ENCODE measurements around the gene CASK.

CASK gene

GRCh38 chrX:41499195-41499594 is 424.2 kb downstream of the CASK start:
- DNase-seq = no peak

- DNase-seq = no peak
These were observed 431.9 kb downstream of the CASK start for GRCh38 chrX:41491267-41492004.

DNA sequence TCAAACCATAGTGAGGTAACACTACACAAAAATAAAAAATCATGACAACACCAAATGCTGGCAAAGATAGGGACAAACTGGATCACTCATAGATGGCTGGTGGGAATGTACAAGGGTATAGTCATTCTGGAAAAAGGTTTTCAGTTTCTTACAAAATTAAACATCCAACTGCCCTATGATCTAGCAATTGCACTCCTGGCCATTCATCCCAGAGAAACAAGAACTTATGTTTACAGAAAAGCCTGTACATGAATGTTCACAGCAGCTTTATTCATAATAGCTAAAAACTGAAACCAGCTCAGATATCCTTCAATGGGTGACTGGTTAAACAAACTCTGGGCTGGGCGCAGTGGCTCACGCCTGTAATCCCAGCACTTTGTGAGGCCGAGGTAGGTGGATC is 432.9 kb downstream of the CASK start:
- DNase-seq = no peak

- DNase-seq = no peak
These were observed 441.1 kb downstream of the CASK start for GRCh38 chrX:41482154-41482850.

DNA sequence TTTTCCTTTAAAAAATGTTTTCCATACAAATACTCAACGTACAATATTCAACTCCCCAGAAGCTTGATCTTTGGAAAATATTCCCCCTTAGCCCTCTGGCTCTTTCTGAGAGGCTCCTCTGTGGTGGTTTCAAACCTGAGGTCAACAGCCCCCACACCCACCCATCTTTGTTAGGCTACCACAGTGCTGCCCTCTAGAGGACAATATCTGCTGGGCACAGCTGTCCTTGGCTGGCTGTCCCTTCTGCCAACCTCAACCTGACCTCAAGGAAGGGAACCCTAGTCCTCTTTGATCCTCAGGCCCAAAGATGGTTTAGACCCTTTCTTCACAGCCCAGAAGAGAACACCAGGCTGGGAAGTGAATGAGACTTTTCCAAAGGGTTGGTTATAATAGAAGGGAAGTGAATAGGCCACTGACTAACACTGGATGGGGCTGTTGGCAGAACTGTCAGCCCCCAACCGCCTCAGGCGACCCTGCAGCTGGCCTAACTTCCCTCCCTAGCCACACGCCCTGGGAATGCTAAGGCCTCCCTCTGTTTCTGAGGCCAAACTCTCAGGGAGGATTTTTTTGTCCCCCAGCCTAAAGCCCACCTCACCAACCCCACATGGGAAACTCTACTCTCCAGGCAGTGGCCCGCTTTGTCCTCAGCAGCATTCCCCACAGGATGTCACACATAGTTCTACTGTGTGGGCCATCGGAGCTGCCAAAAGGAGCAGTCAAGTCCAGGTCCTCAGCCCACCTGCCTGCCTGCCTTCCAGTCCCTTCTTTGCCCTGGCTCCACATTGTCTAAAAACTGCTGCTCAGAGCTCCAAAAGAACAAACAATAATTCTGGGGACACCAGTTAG is 441.9 kb downstream of the CASK start:
- DNase-seq = no peak

GRCh38 chrX:41480508-41481260 is 442.7 kb downstream of the CASK start:
- no peak for DNase-seq

DNA sequence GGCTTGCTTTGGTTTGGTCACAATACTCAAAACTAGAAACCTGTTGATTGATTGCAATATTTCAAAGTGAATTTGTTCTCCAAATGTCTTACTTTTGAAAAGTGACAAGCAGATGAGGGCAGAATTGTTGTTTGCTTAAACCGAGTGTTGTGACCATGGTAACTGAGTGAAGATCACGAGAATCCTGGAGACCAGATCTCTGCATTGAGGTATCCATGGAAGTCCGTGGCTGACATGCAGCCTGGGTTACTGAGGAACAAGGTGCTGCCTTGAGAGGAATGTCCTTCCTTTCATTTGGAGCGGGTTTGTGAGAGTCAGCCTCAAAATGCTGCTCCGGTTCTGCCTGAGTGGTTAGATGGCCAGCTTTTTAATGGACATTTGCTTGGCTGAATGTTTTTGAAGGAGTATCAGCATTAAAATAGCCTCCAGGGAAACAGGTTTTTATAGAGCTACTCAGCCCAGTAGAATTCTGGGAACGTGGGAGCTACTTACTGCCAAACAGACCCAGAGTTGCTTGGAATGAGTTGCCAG is 444.9 kb downstream of the CASK start:
- DNase-seq = no peak

DNA sequence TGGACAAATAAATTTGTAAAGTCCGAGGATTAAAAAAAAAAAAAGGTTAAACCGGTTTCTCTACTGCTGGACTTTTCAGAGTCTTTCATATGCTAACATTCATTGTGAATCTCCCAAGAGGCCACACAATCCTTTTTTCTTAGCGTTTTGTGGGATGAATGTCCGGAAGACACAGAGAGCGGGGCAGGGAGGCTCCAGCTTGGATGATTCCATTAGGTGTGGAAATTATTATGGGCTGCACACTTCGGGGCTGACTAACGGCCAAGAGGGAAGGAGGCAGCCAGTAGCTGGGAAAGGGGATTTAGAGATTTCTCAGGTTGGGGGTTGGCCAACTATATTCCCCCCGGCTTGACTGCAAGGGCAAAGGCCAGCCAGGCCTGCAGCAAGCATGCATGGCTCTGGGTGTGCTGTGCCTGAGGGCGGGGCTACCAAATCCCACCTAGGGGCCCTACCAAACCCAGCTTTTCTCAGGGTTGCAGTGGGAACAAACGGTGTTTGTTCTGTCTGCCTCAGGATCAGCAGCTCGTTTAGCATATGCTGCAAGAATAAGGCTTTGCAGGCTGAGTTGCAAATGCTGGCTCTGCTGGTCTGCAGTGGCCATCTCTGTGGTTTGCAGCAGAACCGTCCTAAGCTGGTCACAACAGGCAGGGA is 447.6 kb downstream of the CASK start:
- no peak for DNase-seq

DNA sequence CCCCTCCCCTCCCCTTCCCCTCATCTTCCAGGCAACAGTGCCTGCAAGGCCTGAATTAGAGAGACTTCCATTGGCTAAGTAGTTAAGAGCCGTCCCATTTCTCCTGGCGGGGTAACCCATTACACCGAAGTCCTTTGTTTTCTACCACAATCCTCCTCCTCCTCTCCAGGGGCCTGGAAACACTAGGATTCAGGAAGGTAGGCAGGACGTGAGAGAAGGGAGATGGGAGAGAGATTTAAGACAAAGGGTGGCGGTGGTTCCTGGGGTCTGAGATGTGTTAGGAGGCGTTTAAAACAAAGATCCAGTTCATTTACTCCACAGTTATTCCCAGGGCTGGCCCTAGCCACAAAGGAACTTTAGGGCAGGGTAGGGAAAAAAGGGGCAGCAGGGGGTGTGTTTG is 448.2 kb downstream of the CASK start:
- DNase-seq = no peak

GRCh38 chrX:41474726-41475100 is 448.6 kb downstream of the CASK start:
- no peak for DNase-seq

GRCh38 chrX:41473936-41474725 is 449.2 kb downstream of the CASK start:
- DNase-seq = no peak

DNA sequence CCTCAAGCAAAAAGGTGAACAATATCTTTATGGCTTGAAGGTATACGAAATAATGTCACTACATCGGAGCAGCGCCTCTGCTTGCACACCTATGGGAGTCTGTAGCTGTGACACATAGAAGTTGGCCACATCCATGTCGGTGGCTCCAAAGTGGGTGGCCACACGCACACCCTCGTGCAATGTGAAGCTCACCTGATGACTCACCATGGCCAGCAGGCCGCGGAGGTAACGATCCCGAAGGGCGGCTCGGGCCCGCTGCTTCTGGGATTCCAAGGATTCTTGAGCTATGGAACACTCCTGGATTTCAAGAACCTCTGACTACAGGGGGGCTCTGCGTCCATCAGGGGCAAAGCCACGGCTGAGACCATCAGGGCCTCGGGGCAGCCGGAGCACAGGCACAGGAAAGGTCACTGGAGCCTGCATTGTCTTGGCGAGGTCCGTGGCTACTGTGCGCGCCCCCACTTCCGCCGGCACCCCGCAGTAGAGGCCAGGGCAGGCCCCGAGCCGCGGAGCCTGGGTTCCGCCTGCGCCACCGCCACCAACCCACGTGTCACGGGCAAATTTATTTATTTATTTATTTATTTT is 451.0 kb downstream of the CASK start:
- no peak for DNase-seq

GRCh38 chrX:41471786-41472185 is 451.6 kb downstream of the CASK start:
- DNase-seq = no peak

DNA sequence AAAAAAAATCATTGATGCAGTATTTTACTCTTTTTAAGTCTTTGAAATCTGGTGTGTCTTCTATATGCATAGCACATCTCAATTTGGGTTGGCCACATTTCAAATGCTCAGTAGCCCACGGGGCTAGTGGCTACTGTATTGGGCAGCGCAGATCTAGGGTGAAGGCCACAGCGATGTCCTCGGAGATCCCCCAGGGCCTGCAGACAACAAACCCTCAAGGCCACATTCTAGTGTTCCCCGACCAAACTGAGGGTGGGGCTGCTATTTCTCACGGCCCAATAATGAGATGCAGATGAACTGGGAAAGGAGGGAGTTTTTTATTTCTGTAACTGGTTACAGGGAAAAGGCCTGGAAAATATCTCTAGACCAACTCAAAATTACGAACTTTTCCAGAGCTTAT is 452.6 kb downstream of the CASK start:
- DNase-seq = no peak

DNA sequence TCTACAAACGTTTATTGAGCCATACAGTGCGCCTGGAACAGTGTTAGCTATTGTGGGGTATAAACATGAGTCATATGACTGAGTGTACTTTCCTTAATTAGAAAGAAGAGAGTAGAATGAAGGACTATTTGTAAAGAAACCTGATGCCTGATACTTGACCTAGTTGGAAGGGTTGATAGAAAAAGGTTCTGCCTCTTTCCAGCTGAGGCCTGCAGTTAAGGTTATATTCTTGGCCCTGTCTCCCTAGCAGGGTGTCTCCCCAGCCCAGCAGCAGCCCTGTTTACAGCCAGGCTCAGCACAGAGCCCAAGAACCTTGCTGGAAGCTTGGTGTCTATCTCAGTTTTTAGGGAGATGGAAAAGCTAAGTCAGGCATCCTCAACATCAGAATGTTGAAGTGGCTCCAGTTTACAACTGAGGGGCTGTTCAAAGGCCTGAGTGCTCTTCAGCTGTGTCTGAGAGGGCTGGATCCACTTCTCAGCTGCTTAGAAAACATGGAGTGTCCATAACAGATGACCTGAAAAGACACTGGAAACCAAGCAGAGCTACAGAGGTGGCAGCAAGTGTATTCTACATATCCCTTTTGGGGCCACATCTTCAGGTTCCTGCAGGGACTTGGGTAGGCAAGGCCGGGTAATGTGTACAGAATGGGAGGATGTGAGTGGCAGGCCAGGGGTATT is 454.6 kb downstream of the CASK start:
- no peak for DNase-seq

Data from NCI-H526 treated with DMSO at 0.1 percent for 48 hours (cell line).